Activated T-cell treated with anti-CD3 and anti-CD28 coated beads for 4 hours (primary cell): ENCODE measurements around the gene FIGN.

Source experiments
- DNase-seq: peaks from one replicate; pipeline ENCODE4 v3.0.0-alpha.2; 2020

Gene FIGN

DNA sequence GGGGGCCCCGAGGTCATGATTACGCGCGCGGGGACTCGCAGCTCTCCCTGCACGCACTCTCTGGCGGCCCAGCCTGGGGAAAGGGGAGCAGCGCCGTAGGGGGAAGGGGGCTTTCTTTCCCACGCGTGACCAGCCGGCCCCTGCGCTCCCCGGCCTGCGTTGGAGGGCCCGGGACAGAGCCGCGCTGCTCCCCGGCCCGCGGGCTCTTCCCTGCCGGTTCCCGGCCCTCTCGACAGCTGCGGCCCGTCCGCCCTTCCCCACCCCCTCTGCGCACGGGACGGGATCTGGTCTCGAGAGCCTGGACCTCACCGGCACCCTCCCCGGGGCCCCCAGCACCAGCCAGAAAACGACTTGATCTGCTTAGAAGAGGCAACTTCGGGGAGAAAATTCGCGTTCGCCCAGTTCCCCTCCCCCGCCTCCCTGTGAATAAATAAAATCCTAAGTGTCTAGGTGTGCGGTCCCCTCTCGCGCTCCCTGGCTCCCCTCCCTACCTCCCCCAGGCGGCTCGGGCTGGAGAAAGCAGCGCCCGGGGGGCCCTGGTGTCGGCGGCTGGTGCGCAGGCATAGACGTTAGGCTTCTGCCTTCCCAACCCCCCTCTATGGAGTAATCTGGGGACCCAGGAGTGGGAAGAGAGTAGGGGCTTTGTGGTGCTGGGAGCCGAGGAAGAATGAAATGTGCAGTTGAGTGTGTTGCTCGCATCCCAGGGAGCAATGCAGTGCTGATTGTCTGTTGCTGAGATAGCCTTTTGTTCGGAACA is 803 bp upstream of the FIGN start:
- no peak for DNase-seq

DNA sequence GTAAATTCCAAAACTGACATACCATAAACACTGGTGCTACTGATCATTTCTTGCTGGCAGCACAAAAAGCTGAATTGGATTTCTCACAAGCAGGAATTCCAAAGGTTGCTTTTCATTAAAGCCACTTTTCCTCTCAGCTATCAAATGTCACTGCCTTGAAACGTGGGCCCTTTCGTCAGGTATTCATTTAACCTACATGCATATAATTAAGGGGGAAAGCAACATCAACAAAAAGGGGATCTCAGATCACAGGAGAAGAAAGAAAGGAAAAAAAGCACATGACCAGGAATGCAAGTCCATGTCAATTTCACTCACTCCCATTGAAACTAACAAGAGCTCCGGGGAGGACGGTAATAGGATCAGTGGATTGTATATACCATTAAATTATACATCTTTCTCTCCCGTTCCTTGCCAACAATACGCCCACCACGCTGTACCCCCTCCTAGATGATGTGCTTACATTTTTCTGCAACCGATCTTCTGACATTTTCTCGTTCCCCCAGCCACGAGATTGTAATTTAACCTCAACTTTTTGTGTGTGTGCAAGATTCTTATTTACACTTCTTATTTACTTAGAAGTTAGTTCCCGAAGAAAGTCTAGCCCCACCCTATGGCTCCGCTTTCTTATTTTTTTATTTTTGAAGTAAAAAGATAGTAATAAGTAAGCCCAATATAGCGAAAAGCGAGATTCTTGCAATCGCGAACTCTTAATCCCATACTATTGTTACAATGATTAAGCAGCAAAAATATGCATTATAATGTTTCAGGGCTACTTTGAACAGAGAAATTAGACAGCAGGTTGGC is 725 bp downstream of the FIGN start:
- no peak for DNase-seq

DNA sequence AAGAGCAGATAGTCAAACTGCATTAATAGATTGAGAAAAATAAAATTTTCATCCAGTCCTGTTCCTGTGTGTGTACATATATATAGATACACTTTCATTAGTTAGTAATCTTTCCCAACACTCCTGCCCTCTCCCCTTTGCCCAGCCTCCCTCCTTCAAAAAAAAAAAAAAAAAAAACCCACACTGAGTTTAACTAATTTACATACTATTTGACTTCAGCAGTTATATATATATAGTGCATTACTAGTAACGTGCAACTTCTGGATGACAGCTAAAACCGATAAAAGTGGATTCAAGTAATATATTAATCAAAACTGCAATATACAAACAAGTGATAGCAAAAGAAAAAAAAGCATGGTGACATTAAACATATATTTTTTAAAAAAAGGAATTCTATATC is 1.4 kb downstream of the FIGN start:
- DNase-seq = no peak

DNA sequence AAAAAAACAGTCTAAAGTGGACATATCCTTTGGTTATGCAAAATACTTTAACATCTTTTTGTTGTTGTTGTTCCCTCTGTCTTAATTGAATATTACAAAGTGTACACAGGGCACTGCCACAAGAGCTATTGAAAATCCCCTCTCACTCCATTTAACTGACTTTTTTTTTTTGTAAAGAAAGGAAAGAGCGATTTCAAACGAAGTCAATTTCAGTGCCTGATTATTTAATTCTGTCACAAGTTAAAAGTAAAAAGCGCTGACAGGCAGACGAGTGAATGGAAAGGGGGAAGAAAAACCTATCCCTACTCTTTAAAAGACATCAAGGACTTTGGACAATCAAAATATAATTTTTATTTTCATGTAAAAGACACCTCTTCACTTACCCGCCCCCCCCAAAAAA is 1.9 kb downstream of the FIGN start:
- no peak for DNase-seq

DNA sequence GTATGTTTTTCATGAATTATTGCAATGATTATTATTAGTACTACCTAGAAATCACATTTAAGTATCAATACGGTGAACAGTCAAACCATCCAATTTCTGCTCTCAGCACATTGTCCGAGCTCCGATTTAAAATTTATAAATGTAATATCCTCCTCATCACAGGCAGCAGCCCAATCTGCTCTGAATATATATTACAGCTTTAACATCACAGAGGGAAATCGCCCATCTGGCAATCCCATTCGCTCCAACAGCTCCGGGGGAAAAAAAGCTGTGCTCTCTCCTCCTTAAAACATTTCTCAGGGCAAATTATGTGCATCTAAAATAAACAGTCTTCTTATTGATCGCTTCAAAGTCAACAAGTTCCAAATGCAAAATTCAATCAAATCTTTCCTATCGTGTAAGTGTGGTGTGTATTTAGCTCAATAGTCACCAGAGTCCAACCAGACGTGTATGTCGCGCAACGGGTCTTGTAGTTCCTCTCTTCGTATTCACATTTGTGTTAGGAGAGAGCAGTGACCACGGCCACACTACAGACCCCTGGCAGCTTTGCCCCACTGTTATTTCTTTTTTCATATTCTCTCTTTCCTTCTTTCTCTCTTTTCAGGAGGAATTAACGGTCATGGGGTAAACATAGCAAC is 2.4 kb downstream of the FIGN start:
- no peak for DNase-seq

DNA sequence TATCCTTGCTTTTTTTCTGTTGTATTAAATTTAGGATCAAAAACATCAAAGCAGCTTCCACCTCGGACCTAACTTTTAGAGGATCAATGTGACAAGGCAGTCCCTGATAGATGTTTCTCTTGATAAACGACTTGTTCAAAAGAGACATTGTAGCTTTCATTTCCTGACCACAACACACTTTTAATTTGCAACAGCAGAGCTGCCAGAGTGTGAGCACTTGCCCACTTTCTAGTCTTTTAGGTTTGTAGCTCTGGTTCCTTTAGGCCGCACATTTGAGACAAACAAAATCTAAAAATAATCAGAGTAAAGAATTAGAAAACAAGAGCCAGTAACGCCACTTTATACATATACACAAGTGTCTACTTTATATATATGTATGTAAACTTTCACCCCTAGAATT is 3.1 kb downstream of the FIGN start:
- no peak for DNase-seq

DNA sequence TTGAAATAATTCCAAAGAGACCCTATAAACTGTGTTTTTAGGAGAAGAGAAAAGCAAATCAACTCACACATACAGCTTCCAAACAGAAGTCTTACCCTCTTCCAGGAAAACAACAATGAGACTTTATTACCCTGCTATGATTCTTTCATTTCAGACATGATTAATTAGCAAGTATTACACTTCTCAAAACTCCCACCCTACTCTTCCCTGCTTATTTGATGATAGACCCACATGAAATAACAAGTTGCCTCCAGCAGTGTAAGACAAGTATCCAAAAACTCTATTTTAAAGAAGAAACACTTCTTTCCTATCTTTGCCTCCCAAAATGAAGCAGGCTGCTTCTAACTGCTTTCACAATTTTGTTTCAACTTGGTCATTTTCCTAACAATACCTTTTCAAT is 4.1 kb downstream of the FIGN start:
- no peak for DNase-seq

DNA sequence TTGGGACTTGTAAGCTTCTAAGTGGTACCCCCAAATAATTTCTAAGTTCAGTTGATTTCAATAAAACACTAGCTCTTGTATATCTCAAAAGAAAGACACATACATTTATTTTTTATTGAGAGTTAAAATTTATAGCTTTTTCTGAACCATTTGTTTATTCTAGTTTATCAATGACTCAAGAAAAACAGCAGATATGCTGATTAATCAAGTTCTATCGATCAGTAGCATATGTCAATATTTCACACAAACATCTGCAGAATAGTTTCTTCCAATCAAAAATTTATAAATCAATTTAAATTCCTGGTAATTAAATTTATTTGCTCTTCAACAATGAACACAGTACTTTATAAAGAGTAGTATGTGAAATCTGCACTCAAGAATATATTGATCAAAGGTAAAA is 5.3 kb downstream of the FIGN start:
- DNase-seq = no peak

DNA sequence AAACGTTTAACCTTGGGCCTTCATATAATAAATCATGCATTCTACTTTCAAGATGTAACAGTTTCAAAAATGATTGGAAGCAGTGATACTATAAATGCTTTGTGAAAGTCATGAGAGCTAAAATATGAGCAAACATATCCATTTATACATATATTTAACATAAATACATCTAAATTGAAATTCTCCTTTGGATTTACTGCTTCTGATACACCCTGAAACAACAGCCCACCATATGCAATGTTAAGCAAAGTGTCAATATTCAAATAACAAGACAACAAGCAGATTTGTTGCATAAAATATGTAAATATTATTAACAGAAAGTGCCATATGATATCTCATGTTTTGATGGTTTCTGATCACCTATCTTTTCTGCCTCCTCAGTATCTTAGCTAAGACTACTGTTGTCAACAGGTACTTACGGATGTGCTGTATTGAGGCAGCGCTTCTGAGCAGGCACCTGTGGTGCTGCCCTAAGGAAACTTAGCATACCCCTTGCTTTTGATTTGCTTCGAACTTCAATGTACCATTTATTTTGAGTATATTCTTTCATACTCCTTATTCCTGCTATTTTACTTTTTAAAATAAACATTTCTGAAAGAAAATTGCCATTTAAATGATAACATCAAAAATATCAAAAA is 6.1 kb downstream of the FIGN start:
- DNase-seq = no peak

DNA sequence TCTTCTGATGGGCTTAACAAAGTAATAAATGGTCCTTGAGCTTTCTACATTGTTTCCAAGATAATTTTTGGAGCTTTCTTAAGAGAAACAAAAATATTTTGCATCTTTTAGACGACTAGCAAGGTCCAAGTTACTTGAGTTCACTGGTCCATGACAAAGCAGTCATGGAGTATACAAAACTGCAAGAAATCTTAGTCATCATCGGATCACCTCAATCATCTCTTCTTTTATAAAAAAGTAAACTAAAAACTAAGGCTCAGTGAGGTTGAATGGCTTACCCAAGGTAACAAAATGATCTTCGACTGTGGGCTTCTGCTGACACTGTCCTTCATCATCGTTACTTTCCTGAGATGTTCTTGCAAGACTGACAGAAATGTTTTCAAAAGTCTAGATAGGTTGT is 11.9 kb downstream of the FIGN start:
- DNase-seq = no peak

DNA sequence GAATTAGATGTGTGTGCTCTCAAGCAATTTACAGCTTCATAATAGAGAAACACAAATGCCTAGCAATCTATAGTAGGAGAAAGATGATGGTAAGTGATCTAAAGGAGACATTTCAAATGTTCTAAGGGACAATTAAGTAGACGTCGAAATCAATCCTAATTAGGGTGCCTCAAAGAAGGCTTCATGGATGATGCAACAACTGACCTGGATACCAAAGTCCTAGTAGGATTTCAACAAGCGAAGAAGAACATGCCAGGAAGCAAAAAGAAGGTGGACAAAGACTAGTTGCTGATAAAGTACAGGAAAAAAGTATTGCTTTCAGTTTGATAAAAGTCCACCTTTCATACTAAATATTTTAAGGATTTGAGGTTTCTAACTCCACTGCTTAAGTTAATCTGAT is 12.5 kb downstream of the FIGN start:
- no peak for DNase-seq

DNA sequence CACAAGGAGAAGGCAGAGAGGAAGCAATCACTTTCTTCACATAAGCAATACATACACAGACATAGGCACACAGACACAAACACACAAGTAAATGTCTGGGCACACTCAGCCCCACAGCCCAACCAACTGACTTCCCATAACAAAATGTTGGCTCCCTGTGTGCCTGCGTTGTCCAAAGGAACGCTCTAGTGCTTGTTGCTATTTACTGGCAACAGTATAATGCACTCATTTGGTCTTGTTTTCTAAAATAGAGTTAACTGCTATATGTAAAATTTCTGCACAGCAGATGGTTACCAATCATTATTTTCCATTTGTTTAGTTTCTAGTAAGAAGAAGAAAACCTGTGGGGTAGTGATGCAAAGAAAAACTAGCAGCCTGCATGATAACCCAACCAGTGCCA is 16.5 kb downstream of the FIGN start:
- no peak for DNase-seq

DNA sequence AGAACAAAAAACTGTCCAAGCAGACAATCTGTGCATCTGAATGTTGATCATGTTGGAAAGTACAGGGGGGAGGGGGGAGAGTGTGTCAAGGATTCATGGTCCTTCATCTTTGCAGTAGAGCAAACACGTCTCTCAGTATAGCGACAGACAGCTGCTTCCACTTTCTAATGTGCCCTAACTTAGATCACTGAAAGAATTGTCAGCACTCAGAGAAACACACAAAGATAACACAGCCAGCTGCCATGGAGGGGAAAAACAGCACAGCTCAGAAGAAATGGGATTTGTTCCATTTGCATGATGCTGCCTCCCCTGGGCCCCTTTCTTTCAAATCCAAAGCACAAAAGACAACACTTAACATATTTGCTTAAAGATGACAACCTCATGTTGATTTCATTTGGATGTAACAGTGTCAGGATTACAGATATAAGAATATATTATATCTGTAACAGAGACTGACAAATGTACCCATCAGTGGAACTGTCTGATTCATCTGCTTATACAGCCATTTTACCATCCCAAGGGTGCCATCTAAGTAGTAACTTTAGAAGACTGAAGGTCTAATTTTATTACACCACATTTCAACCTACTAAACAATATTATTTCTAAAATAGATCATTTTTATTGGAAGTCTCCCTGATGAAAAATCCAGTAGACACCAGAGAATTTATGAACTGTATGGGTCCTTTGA is 17.7 kb downstream of the FIGN start:
- no peak for DNase-seq

DNA sequence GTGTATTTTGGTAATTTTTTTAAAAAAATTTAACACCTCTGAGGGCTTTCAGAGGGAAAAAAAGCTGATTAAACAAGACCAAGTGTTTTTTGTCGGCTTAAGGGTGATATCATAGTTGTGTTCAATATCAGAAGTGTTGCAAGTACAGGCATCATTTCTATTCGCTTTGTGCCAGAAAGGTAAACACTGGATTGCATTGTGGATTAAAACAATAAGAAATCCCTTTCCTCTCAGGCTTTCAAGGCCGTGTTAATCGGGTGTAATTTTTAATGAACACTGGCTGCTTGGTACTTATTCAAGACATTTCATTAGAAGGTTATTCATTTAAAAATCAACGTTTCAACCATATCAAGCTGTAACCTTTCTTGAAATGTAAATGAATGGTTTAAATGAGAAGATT is 18.3 kb downstream of the FIGN start:
- no peak for DNase-seq

DNA sequence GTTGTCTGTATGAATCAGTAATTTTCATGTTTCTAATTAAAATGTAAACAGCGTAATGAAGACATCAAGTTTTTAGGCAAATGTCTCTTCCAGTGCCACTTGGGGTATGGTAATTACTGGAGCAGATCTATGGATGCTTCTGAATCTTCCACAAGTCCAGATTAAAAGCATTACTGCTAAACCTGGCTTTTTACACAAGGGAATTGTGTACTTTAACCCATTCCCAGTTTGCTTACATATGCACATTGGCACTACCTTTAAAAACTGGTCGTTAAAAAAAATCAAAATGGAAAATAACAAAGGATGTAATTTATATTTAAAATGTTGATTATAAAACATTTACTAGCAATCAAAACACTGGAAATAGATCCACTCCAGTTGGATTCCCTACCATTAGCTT is 19.7 kb downstream of the FIGN start:
- no peak for DNase-seq

DNA sequence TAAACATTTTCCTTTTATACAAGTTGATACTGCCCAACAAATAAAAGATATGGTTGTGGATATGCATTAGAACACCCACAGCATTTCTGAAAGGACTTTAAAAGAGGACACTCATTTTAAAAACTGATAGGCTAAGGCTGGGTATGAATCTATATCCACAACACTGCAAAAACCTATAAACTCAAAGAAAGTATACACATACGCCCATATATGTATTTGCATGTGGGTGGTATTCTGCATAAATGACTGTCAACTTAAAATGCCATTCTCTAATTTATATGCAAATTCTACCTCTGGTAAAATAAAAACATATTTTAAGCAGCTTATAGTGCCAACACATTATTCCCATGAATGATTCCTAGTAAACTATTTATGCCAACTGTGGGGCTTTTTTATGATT is 20.1 kb downstream of the FIGN start:
- DNase-seq = no peak

DNA sequence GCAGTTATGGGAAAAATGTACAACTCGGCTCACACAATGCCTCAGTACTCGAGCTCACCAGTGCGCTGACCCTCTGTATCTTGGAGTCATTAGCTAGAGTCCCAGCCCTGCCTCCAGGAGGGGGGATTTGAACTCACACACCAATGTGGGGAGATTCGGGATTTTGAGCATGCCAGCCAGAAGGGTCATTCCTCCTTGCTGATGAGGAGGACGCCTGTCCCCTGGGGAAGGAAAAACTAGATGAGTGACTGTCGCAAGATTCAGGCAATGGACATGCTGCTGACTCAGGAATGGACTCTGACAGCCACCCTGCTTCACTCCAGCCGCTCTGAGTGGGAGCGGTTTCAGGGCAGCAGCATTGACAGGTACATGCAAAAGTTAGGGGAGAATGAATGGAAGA is 20.6 kb downstream of the FIGN start:
- DNase-seq = no peak

DNA sequence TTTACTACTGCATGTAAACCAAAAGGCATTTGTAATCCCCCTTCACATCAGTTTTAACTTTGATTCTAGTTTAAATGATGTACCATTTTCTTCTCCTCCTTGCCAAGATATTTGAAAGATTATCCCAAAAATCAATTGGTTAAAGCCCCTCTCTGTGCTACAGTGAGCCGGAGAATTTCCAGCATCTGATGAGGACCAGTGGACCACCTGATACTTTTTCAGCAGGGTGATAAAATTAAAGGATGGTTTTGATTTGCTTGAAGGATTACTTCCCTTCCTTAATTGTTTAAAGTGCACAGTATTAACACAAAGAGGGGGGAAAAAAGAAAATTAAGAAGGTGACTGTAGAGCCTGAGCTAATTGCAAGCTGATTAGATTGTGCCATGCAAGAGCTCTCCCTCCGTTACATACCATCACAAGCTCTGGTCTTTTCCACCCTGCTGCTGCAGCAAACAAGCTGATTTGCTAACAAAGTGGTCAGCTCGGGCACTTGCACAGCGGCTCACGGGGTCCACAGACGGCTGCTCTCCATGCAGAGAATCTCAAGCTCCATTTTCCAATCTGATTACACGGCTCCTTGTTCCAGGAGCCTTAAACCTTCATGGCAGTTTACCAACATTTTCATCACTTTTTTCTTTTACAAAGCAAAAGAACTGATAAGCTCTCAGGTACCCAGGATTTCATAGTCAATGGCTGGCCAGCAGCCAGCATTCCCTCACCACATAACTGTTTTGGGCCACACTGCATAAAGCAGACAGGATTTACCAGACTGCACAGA is 22.1 kb downstream of the FIGN start:
- no peak for DNase-seq

DNA sequence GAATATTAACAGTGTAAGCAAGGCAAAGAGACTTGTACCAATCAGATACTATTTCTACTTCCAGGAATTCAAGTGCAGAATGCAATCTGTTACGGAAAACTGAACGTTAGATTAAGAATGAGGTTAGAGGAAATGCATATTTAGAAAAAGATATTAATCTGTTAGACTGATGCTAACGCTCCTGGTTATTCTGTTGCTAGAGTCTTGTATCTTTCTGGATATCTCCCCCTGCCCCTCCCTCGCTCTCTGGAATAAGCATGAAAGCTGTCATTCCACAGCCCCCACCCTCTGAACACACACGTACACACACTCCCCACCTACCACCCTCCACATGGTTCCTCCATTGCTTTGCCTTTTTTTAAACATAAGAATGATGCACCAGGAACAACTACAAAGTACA is 24.1 kb downstream of the FIGN start:
- no peak for DNase-seq

DNA sequence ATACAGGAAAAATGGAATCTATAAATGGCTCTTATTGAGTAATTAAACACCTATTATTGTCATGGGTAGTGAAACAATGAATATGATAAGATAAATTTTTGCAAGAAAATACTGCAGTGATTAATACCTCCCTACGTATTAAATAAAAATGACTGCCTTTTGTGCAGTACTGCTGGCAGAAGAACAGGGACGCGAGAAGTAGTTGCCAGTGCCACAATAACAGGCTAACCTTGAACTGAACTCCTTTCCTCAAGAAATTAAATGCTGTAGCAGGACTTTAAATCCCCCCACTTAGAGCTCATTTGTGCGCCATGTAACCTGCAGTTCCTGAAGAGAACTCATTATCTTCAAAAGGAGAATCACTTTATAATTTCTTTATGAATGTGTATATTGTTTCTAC is 24.6 kb downstream of the FIGN start:
- no peak for DNase-seq

DNA sequence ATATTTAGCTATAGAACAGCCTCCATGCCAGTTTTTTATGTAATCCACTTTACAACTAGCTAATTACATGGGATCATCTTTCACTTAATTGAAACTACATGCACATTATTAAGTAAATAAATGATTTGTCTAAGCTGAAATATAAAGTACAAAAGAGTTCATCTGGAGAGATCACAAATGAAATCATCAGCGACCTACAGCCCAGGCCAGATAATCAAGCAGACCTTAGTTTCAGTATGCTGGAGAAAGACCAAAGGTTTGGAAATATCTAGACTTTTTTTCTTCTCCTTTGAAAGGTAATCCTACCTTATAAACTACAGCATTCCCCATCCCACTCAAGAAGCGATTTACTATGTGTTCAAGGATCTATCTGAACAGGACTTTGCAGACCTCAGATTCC is 26.5 kb downstream of the FIGN start:
- DNase-seq = no peak

DNA sequence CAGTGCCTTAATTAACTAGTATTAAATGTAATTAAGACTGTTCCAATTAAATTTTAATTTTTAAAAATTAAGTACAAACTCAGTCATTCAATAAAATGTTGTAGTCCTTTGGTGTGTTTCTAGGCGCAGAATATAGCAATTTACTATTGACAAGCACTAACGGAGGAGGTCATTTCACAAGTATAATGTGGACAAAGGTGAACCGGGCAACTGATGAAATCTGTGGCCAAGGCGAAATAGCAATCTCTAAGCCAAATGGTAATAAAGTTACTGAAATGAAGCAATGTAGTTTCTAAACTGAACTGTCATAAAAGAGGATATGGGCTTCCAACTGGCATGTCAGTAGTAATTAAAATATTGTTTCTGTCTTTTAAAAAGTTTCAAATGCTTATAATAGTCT is 27.5 kb downstream of the FIGN start:
- DNase-seq = no peak
